Activated naive CD4-positive, alpha-beta T cell treated with Interleukin-2 at 50 U/mL for 16 hours (primary cell): Measurements from ENCODE around the gene COL9A3.

ENCODE experiments used
- DNase-seq: peaks from one replicate; pipeline ENCODE4 v3.0.0-alpha.2; 2020

Gene COL9A3

DNA sequence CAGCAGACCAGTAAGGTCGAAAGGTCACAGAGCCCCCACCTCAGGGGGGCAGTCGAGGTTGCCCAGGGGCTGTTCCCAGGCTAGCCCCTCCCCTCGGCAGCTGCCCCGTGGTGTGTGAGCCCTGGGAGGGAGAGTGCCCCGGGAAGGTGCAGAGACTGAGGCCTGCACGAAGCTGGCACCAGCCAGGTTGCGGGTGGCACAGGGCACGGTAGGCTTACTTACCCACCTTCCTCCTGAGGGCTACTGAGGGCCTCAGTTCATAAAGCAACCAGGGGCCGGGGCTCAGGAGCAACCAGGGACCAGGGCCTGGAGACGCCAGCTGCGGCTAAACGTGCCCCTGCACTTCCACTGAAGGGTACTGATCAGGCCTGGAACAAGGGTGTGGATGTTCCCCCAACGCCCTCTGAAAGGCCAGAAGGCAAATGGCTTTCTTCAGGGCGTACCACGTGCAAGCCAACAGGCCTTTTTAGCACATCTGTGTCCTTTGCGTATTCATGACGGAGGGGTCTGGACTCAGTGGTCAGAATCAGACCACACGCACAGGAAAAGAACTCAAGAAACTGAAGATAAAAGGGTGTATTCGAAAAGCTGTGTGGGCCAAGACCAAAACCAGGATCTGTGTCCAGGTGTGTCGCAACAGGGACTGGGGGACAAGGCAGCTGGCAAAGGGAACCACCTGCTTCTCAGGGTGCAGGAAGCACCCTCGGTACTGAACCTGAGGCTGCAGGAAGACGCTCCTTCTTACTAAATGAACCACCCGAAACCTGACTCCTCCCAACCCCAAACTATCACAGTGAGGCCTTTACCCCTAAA lies 69.3 kb downstream of the COL9A3 start:
- DNase-seq: no peak

DNA sequence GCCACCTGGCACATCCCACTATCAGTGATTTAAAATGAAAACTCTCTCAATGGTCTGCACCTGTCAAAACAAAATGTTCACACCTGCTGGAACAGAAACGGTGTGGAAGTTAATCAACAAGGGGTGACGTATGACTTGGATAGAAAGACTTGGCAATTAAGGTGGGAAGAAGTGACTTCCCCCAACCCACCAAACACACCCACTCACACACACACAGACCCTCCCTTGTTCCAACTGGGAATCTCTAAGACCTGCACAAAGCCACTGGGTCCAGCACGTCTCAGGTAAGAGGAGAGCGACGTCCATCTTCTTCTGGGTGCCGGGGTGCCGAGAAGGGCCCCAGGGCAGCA lies 69.8 kb downstream of the COL9A3 start:
- DNase-seq: no peak

DNA sequence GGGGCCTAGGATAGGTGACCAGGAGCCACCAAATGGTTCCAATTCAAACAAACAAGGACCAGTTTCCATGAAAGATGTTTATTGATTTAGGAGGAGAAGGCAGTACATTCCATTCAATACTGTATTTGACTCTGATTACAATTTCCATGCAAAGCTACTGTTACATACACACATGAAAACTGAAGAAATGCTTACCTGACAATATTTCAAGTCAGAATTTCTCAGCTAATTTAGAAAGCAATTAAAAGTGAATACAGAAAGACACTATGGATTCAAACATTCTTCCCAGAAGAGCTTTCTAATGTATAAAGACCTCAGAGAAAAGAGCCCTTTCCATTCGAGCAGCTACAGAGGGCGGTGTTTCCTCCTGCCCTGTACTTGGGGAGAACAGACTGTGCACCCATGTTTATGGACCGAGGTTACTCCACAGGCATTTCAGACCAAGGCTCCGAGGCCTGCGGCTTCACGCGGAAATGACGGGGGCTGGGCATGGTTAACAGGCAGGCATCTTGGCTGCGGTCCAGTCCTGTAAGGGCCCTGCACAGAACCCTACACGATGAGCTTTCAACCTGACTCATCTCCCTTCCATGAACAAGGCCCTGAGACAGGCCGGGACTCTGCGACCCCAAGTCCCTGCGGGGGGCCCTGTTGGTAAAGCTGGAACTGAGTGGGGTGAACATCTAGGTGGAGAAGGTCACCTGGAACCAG lies 70.5 kb downstream of the COL9A3 start:
- peak; percentile 24 for DNase-seq

DNA sequence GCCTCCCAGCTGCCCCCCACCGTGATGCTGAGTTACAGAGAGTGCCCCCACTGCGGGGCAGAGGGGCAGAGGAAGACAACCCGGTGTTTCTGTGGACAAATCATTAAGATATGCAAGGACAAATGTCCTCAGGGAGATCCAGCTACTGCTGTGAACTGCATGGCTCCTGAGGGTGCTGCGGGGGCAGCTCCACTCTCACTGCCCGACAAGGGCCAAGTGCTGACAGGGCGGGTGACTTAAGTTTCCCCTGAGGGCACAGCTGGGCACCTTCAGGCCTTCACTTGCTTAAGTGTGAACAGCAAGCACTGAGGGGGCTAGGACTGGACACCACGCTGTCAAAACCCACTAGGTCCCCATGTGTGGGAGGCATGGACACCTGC lies 71.0 kb downstream of the COL9A3 start:
- no peak for DNase-seq

DNA sequence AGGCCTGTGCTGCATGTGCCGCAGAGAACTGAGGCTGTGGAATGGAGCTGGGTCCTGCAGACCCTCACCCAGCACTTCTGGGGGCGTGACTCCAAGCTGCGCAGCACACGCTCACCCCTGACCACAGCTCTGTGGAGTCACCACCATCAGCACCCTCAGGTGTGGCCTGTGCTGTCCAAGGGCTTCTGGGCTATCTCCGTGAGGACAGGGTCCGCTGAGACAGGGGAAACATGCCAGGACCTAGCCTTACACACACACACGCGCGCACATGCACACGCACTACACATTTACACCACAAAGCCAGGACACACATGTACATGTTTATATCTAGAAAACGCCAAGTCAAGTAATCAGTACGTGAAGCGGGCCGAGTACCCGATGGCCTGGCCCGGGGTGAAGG lies 71.6 kb downstream of the COL9A3 start:
- no peak for DNase-seq

DNA sequence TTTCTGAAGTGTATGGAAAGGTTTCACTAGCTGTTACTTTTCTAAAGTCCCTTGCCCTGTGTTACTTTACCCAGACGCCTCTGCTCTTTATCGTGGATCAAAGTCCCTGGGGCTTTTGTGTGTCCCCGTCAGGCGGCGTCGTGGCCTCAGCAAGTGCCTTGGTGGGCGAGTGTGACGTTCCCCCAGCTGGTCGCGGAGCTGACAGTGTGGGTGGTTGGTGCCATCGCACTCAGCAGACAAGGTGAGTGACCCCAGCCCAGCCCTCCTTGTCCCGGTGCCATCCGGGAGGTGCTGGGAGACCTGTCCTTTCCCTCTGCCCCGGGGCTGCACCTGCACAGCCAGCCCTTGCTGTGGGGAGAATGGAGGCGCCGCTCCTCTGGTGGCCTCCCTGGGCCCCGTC lies 72.1 kb downstream of the COL9A3 start:
- DNase-seq: no peak

DNA sequence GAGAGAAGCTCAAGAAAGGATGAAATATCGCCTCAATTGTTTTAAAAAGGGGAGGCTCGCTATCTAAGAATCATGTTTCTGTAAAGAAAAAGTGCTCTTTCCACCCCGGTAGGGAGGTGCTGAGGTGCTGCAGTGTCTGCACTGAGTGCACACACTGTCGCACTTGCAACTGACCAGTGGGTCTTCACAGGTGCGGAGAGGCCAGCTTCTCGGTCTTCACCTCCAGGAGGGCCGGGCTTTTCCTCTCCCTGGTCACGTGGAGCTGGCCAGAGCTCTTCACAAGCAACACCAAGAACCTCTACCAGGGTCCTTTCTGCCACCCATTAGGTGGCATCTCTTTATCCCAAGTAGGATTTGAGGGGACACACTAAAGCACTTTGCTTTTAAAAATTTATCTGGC lies 72.6 kb downstream of the COL9A3 start:
- DNase-seq: no peak

DNA sequence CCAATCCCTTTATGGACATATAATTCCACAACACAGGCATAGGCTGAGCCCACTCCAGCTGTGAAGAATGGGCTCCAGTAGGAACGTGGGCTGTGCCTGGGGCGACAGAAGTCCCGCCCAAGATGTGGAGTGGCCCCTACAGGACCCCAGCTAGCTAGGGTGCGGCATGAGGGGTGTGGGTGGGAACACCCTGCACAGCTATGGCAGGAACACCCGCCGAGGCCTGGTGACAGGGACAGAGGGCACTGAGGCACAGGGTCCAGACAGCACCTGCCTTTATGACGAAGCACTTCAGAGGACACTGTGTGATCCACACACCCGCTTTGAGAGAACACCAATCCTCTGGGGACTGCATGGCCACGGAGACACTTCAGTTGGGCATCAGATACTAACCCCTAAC lies 73.0 kb downstream of the COL9A3 start:
- DNase-seq: no peak

DNA sequence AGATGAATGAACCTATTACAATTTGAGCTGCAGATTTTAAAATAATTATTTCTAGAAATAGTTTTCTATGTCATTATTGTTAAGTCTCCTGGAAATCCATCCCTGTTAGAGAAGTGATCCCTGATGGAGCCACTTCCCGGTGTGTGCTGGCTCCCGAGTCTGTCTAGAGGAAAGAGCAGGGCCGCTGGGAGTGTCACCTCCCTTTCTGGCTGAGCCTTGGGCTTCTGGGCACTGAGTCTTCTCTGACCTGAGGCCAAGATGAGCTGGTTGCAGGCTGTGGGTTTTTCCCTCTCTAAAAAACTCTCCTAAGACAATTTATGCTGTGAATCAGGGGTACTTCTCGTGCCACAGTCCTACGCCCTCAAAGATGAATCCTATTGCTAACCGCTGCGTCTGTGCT lies 73.6 kb downstream of the COL9A3 start:
- no peak for DNase-seq
